ENCODE measurements around the gene SETD3.

Gene SETD3

GRCh38 chr14:99522025-99522401 lies 41.4 kb upstream of the SETD3 start:
- POLR2A ChIA-PET, result no interaction called here
- CTCF ChIA-PET, result interaction anchor here (0.6 to 9.2 kb wide), 9 partner anchors 23 to 364 kb away, joined by 4 to 174 read pairs (median 5); no protein-coding TSS in a partner anchor
- no peak overlapping the region for H3K4me3 ChIP-seq (ENCODE audit: low read depth, low read length)
- DNase-seq (ENCODE audit: low read depth, low spot score), result no peak
- TF ChIP-seq CTCF (IDR thresholded peaks at IDR 0.05; ENCODE audit: insufficient read depth, low read length, missing control alignments), result no peak

GRCh38 chr14:99521176-99522024 lies 40.7 kb upstream of the SETD3 start:
- no peak for DNase-seq (ENCODE audit: low read depth, low spot score)
- ChIA-PET POLR2A (no interaction called here), CTCF (interaction anchor here (0.6 to 9.2 kb wide), 13 partner anchors 14 to 364 kb away, joined by 3 to 174 read pairs (median 4); no protein-coding TSS in a partner anchor)
- no peak overlapping the region for H3K4me3 ChIP-seq (ENCODE audit: low read depth, low read length)
- no peak for TF ChIP-seq CTCF (IDR thresholded peaks at IDR 0.05; ENCODE audit: insufficient read depth, low read length, missing control alignments)

GRCh38 chr14:99520571-99521081 lies 40.0 kb upstream of the SETD3 start:
- TF ChIP-seq CTCF (IDR thresholded peaks at IDR 0.05; ENCODE audit: insufficient read depth, low read length, missing control alignments), result no peak
- ChIA-PET POLR2A (no interaction called here), CTCF (interaction anchor here (0.6 to 9.2 kb wide), 7 partner anchors 15 to 365 kb away, joined by 3 to 174 read pairs (median 3); no protein-coding TSS in a partner anchor)
- no peak overlapping the region for H3K4me3 ChIP-seq (ENCODE audit: low read depth, low read length)
- no peak for DNase-seq (ENCODE audit: low read depth, low spot score)

- DNase-seq (ENCODE audit: low read depth, low spot score), result no peak
- CTCF ChIA-PET, result interaction anchor here (0.5 to 5.2 kb wide), 8 partner anchors 7 to 376 kb away, joined by 3 to 41 read pairs (median 4); no protein-coding TSS in a partner anchor
- POLR2A ChIA-PET, result no interaction called here
- H3K4me3 ChIP-seq (ENCODE audit: low read depth, low read length), result no peak overlapping the region
- no peak for TF ChIP-seq CTCF (IDR thresholded peaks at IDR 0.05; ENCODE audit: insufficient read depth, low read length, missing control alignments)
Observed at GRCh38 chr14:99519931-99520421, 39.3 kb upstream of the SETD3 start.

- no peak for TF ChIP-seq CTCF (IDR thresholded peaks at IDR 0.05; ENCODE audit: insufficient read depth, low read length, missing control alignments)
- no peak for DNase-seq (ENCODE audit: low read depth, low spot score)
- no peak overlapping the region for H3K4me3 ChIP-seq (ENCODE audit: low read depth, low read length)
- ChIA-PET CTCF (interaction anchor here (0.5 to 5.2 kb wide), 10 partner anchors 8 to 673 kb away, joined by 3 to 41 read pairs (median 3); no protein-coding TSS in a partner anchor), POLR2A (interaction anchor here (0.7 kb wide), 1 partner anchor 15 kb away, joined by 7 read pairs; no protein-coding TSS in a partner anchor)
Observed at GRCh38 chr14:99519347-99519881, 38.8 kb upstream of the SETD3 start.
